ENCODE data around the gene DIDO1. TPM values are rescaled to one million over a fixed set of nuclear protein-coding genes. Genes with fewer than 3 reads are reported as not detected.

Gene DIDO1
- total and polyA plus RNA-seq, 2 of the 13 experiments (the other 11 are each of a cell fraction or from before 2014, with no cell fraction given): 75.0 to 75.1 TPM

- TF ChIP-seq, protein P1, sequence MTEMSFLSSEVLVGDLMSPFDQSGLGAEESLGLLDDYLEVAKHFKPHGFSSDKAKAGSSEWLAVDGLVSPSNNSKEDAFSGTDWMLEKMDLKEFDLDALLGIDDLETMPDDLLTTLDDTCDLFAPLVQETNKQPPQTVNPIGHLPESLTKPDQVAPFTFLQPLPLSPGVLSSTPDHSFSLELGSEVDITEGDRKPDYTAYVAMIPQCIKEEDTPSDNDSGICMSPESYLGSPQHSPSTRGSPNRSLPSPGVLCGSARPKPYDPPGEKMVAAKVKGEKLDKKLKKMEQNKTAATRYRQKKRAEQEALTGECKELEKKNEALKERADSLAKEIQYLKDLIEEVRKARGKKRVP (CRISPR knock-in tag; IDR thresholded peaks at IDR 0.05): 0 out of 4 replicates have a peak, but pooled peaks of 1 of the 2 experiments have one; percentile 39
- TF ChIP-seq, protein P2, sequence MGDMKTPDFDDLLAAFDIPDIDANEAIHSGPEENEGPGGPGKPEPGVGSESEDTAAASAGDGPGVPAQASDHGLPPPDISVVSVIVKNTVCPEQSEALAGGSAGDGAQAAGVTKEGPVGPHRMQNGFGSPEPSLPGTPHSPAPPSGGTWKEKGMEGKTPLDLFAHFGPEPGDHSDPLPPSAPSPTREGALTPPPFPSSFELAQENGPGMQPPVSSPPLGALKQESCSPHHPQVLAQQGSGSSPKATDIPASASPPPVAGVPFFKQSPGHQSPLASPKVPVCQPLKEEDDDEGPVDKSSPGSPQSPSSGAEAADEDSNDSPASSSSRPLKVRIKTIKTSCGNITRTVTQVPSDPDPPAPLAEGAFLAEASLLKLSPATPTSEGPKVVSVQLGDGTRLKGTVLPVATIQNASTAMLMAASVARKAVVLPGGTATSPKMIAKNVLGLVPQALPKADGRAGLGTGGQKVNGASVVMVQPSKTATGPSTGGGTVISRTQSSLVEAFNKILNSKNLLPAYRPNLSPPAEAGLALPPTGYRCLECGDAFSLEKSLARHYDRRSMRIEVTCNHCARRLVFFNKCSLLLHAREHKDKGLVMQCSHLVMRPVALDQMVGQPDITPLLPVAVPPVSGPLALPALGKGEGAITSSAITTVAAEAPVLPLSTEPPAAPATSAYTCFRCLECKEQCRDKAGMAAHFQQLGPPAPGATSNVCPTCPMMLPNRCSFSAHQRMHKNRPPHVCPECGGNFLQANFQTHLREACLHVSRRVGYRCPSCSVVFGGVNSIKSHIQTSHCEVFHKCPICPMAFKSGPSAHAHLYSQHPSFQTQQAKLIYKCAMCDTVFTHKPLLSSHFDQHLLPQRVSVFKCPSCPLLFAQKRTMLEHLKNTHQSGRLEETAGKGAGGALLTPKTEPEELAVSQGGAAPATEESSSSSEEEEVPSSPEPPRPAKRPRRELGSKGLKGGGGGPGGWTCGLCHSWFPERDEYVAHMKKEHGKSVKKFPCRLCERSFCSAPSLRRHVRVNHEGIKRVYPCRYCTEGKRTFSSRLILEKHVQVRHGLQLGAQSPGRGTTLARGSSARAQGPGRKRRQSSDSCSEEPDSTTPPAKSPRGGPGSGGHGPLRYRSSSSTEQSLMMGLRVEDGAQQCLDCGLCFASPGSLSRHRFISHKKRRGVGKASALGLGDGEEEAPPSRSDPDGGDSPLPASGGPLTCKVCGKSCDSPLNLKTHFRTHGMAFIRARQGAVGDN (CRISPR knock-in tag; IDR thresholded peaks at IDR 0.05): no peak
- TF ChIP-seq DNMT1 (CRISPR knock-in tag; IDR thresholded peaks at IDR 0.05) (no peak), ZNF124 (CRISPR knock-in tag; IDR thresholded peaks at IDR 0.05) (no peak), NR2F6 (IDR thresholded peaks at IDR 0.05) (peak; percentile 3; the same call in 1 of the 2 replicates), NR2F6 (CRISPR knock-in tag; IDR thresholded peaks at IDR 0.05) (no peak), NBN (conservative IDR thresholded peaks at IDR 0.05) (no peak), ATRX (CRISPR knock-in tag; IDR thresholded peaks at IDR 0.05; ENCODE audit: borderline replicate concordance) (no peak), IRF2 (CRISPR knock-in tag; IDR thresholded peaks at IDR 0.05) (no peak), ZNF777 (CRISPR knock-in tag; IDR thresholded peaks at IDR 0.05) (no peak), ZNF12 (CRISPR knock-in tag; IDR thresholded peaks at IDR 0.05) (0 out of 2 replicates have a peak, but pooled peaks have one; percentile 28), ZNF607 (CRISPR knock-in tag; IDR thresholded peaks at IDR 0.05; ENCODE audit: borderline replicate concordance) (no peak), GATAD1 (CRISPR knock-in tag; IDR thresholded peaks at IDR 0.05) (no peak)
- TF ChIP-seq, protein P3, sequence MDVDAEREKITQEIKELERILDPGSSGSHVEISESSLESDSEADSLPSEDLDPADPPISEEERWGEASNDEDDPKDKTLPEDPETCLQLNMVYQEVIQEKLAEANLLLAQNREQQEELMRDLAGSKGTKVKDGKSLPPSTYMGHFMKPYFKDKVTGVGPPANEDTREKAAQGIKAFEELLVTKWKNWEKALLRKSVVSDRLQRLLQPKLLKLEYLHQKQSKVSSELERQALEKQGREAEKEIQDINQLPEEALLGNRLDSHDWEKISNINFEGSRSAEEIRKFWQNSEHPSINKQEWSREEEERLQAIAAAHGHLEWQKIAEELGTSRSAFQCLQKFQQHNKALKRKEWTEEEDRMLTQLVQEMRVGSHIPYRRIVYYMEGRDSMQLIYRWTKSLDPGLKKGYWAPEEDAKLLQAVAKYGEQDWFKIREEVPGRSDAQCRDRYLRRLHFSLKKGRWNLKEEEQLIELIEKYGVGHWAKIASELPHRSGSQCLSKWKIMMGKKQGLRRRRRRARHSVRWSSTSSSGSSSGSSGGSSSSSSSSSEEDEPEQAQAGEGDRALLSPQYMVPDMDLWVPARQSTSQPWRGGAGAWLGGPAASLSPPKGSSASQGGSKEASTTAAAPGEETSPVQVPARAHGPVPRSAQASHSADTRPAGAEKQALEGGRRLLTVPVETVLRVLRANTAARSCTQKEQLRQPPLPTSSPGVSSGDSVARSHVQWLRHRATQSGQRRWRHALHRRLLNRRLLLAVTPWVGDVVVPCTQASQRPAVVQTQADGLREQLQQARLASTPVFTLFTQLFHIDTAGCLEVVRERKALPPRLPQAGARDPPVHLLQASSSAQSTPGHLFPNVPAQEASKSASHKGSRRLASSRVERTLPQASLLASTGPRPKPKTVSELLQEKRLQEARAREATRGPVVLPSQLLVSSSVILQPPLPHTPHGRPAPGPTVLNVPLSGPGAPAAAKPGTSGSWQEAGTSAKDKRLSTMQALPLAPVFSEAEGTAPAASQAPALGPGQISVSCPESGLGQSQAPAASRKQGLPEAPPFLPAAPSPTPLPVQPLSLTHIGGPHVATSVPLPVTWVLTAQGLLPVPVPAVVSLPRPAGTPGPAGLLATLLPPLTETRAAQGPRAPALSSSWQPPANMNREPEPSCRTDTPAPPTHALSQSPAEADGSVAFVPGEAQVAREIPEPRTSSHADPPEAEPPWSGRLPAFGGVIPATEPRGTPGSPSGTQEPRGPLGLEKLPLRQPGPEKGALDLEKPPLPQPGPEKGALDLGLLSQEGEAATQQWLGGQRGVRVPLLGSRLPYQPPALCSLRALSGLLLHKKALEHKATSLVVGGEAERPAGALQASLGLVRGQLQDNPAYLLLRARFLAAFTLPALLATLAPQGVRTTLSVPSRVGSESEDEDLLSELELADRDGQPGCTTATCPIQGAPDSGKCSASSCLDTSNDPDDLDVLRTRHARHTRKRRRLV (CRISPR knock-in tag; IDR thresholded peaks at IDR 0.05): 0 out of 2 replicates have a peak, but pooled peaks have one; percentile 2
Observed at GRCh38 chr20:62925076-62925419, 1.3 kb downstream of the DIDO1 start (continued).

Measured in HepG2 (cell line).